Trophoblast cell (in vitro differentiated cells and primary cell): ENCODE measurements around the gene ARNT2.

Experiments
- DNase-seq, 2 donors: peaks; one replicate each; pipeline ENCODE4 v3.0.0-alpha.2; 2016
- H2AFZ ChIP-seq: 2 replicates; pipeline ENCODE4 v1.6.1; 2013; ENCODE audit warnings: low read length, moderate library complexity, mild to moderate bottlenecking; ENCODE audit not compliant: insufficient read depth, poor library complexity
- H2AK5ac ChIP-seq: 2 replicates; pipeline ENCODE4 v1.6.1; 2013; ENCODE audit warnings: mild to moderate bottlenecking, low read length
- H2BK120ac ChIP-seq: 2 replicates; pipeline ENCODE4 v1.6.1; 2013; ENCODE audit warnings: low read length, mild to moderate bottlenecking, moderate library complexity; ENCODE audit not compliant: insufficient read depth, poor library complexity
- H2BK12ac ChIP-seq: 2 replicates; pipeline ENCODE4 v1.6.1; 2013; ENCODE audit warnings: mild to moderate bottlenecking, low read length, moderate library complexity
- H2BK5ac ChIP-seq: 2 replicates; pipeline ENCODE4 v1.6.1; 2013; ENCODE audit warnings: low read length, low read depth, moderate library complexity, mild to moderate bottlenecking; ENCODE audit not compliant: poor library complexity
- H3K14ac ChIP-seq: 2 replicates; pipeline ENCODE4 v1.6.1; 2013; ENCODE audit warnings: mild to moderate bottlenecking, low read length
- H3K18ac ChIP-seq: 2 replicates; pipeline ENCODE4 v1.6.1; 2013; ENCODE audit warnings: mild to moderate bottlenecking, low read length
- H3K23ac ChIP-seq: 2 replicates; pipeline ENCODE4 v1.6.1; 2013; ENCODE audit warnings: low read length
- H3K27ac ChIP-seq: 2 replicates; pipeline ENCODE4 v1.5.1; 2013; ENCODE audit warnings: low read depth, mild to moderate bottlenecking, inconsistent platforms, low read length, moderate library complexity
- H3K27me3 ChIP-seq: 2 replicates; pipeline ENCODE4 v1.6.1; 2013; ENCODE audit warnings: inconsistent platforms, mild to moderate bottlenecking, low read length, moderate library complexity; ENCODE audit not compliant: insufficient read depth
- H3K36me3 ChIP-seq, 2 experiments: 1 replicate in 1 of 2; 2 replicates in 1 of 2; pipeline ENCODE4 v1.6.1; 2013; ENCODE audit warnings: low read length in 2 of 2, mild to moderate bottlenecking in 2 of 2, moderate library complexity in 1 of 2; ENCODE audit not compliant: insufficient read depth in 2 of 2, control insufficient read depth in 1 of 2
- H3K4ac ChIP-seq: 2 replicates; pipeline ENCODE4 v1.6.1; 2013; ENCODE audit warnings: low read depth, mild to moderate bottlenecking, low read length, moderate library complexity
- H3K4me1 ChIP-seq, 2 experiments: 1 replicate in 1 of 2; 2 replicates in 1 of 2; pipeline ENCODE4 v1.6.1; 2013; ENCODE audit warnings: low read length in 2 of 2, mild to moderate bottlenecking in 2 of 2, moderate library complexity in 1 of 2; ENCODE audit not compliant: insufficient read depth in 2 of 2, control insufficient read depth in 1 of 2
- H3K4me2 ChIP-seq: 2 replicates; pipeline ENCODE4 v1.6.1; 2013; ENCODE audit warnings: inconsistent platforms, mild to moderate bottlenecking, low read length, moderate library complexity
- H3K4me3 ChIP-seq: 2 replicates; pipeline ENCODE4 v1.5.1; 2013; ENCODE audit warnings: mild to moderate bottlenecking, low read depth, low read length, inconsistent platforms
- H3K79me1 ChIP-seq: one replicate; pipeline ENCODE4 v1.6.1; 2013; ENCODE audit warnings: low read length
- H3K79me2 ChIP-seq: 2 replicates; pipeline ENCODE4 v1.6.1; 2013; ENCODE audit warnings: low read length, mild to moderate bottlenecking; ENCODE audit not compliant: control insufficient read depth, insufficient read depth, poor library complexity
- H3K9ac ChIP-seq: 2 replicates; pipeline ENCODE4 v1.6.1; 2013; ENCODE audit warnings: mild to moderate bottlenecking, low read length
- H3K9me3 ChIP-seq: 2 replicates; pipeline ENCODE4 v1.6.1; 2013; ENCODE audit warnings: low read depth, mild to moderate bottlenecking, control low read depth, inconsistent platforms, low read length; ENCODE audit not compliant: insufficient read depth
- H4K12ac ChIP-seq: 2 replicates; pipeline ENCODE4 v1.6.1; 2013; ENCODE audit warnings: low read depth, mild to moderate bottlenecking, low read length, moderate library complexity
- H4K8ac ChIP-seq: 2 replicates; pipeline ENCODE4 v1.6.1; 2013; ENCODE audit warnings: low read depth, mild to moderate bottlenecking, low read length, moderate library complexity
- H4K91ac ChIP-seq: one replicate; pipeline ENCODE4 v1.6.1; 2013; ENCODE audit warnings: low read depth, mild to moderate bottlenecking, low read length, moderate library complexity
- WGBS: extraction: QIAGEN DNeasy Blood & Tissue Kit; methylation state at CpG from one replicate; pipeline ENCODE4 v1.1.7; 2013; ENCODE audit warnings: missing lambda C conversion rate; ENCODE audit not compliant: insufficient read length, insufficient coverage; ENCODE audit errors: extremely low coverage; 5-methylcytosine and 5-hydroxymethylcytosine counted together

The ARNT2 gene

DNA sequence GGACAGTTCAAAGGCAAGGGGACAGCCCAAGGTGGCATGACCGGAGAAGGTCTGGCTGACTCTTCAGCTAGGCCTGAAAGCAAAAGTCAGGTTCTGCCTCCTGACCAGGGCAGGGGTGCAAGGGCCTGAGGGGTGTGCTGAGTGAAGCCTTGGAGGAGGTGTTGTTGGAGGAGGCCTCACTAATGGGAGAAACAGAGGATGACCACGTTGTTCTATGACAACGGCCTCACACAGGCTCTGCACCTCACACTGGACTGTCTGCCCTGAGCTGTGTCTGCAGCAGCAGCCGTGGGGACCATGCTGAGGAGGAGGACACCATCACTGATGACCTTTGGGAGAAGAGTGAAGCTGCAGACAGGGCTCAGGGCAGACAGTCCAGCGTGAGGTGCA, 174.0 kb downstream of the ARNT2 start:
- H3K27ac ChIP-seq: no peak overlapping the region
- no peak overlapping the region for H2AK5ac ChIP-seq
- H3K79me2 ChIP-seq: no peaks in the 10 kb centered on the region
- H2AFZ ChIP-seq: no peak overlapping the region
- H3K4me2 ChIP-seq: no peak overlapping the region
- H3K4ac ChIP-seq: no peak overlapping the region
- DNase-seq: no peak
- no peak overlapping the region for H3K23ac ChIP-seq
- WGBS: no CpG with 5 or more reads among the region's 5 CpGs
- H3K27me3 ChIP-seq: no peaks in the 10 kb centered on the region
- H3K36me3 ChIP-seq: no peaks in the 10 kb centered on the region
- H3K9me3 ChIP-seq: no peaks in the 10 kb centered on the region
- H3K4me1 ChIP-seq: peaks cover 8 to 11% of the 10 kb centered on the region in 2 experiments
- no peak overlapping the region for H3K18ac ChIP-seq
- no peak overlapping the region for H3K14ac ChIP-seq
- H3K9ac ChIP-seq: no peak overlapping the region
- H3K4me3 ChIP-seq: no peak overlapping the region
- no peak overlapping the region for H4K91ac ChIP-seq
- H4K8ac ChIP-seq: no peak overlapping the region
- H2BK5ac ChIP-seq: no peak overlapping the region
- no peak overlapping the region for H2BK12ac ChIP-seq
- H2BK120ac ChIP-seq: no peak overlapping the region
- no peak overlapping the region for H4K12ac ChIP-seq
- H3K79me1 ChIP-seq: no peaks in the 10 kb centered on the region

DNA sequence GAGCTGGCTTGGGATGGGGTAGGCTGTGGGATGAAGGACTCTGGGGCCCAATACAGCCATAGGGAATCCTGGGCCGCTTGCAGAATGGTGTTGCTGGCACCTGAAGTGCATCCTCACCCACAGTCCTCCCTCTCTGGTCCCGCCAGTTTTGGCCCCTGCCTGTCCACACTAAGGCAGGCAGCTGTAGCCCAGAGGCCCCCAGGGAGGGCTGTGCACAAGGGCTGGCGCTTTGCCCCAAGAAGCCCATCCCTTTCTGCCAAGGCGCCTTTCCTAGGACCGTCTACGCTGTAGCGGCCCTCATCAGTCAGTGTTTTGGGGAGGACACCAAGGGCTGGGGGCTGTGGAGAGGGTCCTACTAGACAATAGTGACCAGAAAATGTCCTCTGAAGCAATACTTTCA, 174.7 kb downstream of the ARNT2 start:
- H3K9ac ChIP-seq: no peak overlapping the region
- H3K14ac ChIP-seq: no peak overlapping the region
- no peak overlapping the region for H4K91ac ChIP-seq
- H3K9me3 ChIP-seq: no peaks in the 10 kb centered on the region
- no peak overlapping the region for H2BK120ac ChIP-seq
- H3K4me1 ChIP-seq: peaks cover 8 to 11% of the 10 kb centered on the region in 2 experiments
- H3K36me3 ChIP-seq: no peaks in the 10 kb centered on the region
- H4K12ac ChIP-seq: no peak overlapping the region
- H3K4me3 ChIP-seq: no peak overlapping the region
- H3K79me2 ChIP-seq: no peaks in the 10 kb centered on the region
- no CpG with 5 or more reads among the region's 7 CpGs for WGBS
- no peak overlapping the region for H3K4ac ChIP-seq
- DNase-seq: no peak
- no peak overlapping the region for H3K18ac ChIP-seq
- no peak overlapping the region for H3K23ac ChIP-seq
- no peaks in the 10 kb centered on the region for H3K27me3 ChIP-seq
- no peak overlapping the region for H2BK5ac ChIP-seq
- no peak overlapping the region for H2BK12ac ChIP-seq
- H4K8ac ChIP-seq: no peak overlapping the region
- H3K79me1 ChIP-seq: no peaks in the 10 kb centered on the region
- no peak overlapping the region for H2AK5ac ChIP-seq
- no peak overlapping the region for H3K27ac ChIP-seq
- H2AFZ ChIP-seq: no peak overlapping the region
- H3K4me2 ChIP-seq: no peak overlapping the region

DNA sequence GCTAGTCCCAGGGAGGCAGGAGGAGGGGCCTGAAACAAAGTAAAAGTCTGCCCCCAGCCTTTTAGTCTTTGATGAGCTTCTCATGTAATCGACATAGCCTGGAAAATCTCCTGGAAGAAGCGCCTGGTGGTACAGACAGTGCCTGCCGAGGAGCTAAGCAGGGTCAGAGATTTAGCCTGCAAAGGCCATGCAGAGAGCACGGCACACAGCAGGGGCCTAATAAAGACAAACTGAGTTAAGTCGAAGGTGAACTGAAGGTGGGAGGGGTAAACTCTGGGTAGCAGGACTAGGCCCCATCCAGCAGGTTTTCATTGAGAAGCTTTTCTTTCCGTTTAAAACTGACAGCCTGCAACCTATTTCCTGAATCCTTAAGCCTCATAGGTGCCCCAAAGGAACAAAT, 175.4 kb downstream of the ARNT2 start:
- no peak overlapping the region for H2BK5ac ChIP-seq
- H3K4me1 ChIP-seq: peaks cover 8 to 11% of the 10 kb centered on the region in 2 experiments
- H3K9me3 ChIP-seq: no peaks in the 10 kb centered on the region
- no peaks in the 10 kb centered on the region for H3K79me1 ChIP-seq
- no peak overlapping the region for H3K23ac ChIP-seq
- no peaks in the 10 kb centered on the region for H3K27me3 ChIP-seq
- H3K4ac ChIP-seq: no peak overlapping the region
- no peak for DNase-seq
- no peak overlapping the region for H2BK120ac ChIP-seq
- no peak overlapping the region for H2BK12ac ChIP-seq
- H3K27ac ChIP-seq: no peak overlapping the region
- WGBS: no CpG with 5 or more reads among the region's 6 CpGs
- no peak overlapping the region for H2AK5ac ChIP-seq
- H4K8ac ChIP-seq: no peak overlapping the region
- H3K18ac ChIP-seq: no peak overlapping the region
- H2AFZ ChIP-seq: no peak overlapping the region
- H3K14ac ChIP-seq: no peak overlapping the region
- no peak overlapping the region for H3K4me3 ChIP-seq
- no peak overlapping the region for H4K12ac ChIP-seq
- no peaks in the 10 kb centered on the region for H3K79me2 ChIP-seq
- no peak overlapping the region for H3K9ac ChIP-seq
- no peak overlapping the region for H3K4me2 ChIP-seq
- no peak overlapping the region for H4K91ac ChIP-seq
- H3K36me3 ChIP-seq: no peaks in the 10 kb centered on the region

DNA sequence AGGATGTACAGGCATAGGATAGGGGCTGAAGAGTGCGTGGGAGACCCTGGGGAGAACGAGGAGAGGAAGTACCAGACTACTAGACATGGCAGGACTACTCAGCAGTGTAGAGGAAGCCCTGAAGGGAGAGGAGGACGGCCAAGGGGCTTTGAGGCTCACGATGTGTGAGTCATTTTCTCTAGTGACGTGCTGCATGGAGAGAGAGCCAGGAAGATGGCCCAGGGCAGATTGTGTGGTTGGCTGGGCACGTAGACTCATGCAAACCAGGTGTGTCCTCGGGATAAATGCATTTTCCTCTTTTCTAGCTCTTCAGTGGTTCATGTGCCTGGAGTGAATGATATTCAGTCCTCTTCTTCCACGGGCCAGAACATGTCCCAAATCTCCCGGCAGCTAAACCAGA, 175.9 kb downstream of the ARNT2 start:
- no peak overlapping the region for H3K14ac ChIP-seq

More for the DNA sequence above, 175.9 kb downstream of the ARNT2 start:
- H3K36me3 ChIP-seq: no peaks in the 10 kb centered on the region
- no peak overlapping the region for H4K8ac ChIP-seq
- DNase-seq: peak; percentile 94
- no peak overlapping the region for H3K4ac ChIP-seq
- no peak overlapping the region for H2AK5ac ChIP-seq
- no peak overlapping the region for H3K4me2 ChIP-seq
- no peaks in the 10 kb centered on the region for H3K9me3 ChIP-seq
- H3K79me1 ChIP-seq: no peaks in the 10 kb centered on the region
- no peak overlapping the region for H3K27ac ChIP-seq
- no peak overlapping the region for H3K23ac ChIP-seq
- H3K18ac ChIP-seq: no peak overlapping the region
- no peaks in the 10 kb centered on the region for H3K27me3 ChIP-seq
- H4K91ac ChIP-seq: peak overlapping the region; percentile 23
- no peak overlapping the region for H2AFZ ChIP-seq
- H2BK12ac ChIP-seq: no peak overlapping the region
- H3K9ac ChIP-seq: no peak overlapping the region
- H2BK5ac ChIP-seq: no peak overlapping the region
- peaks cover 8 to 9% of the 10 kb centered on the region in 2 experiments for H3K4me1 ChIP-seq
- no peaks in the 10 kb centered on the region for H3K79me2 ChIP-seq
- no peak overlapping the region for H4K12ac ChIP-seq
- no peak overlapping the region for H2BK120ac ChIP-seq
- WGBS: no CpG with 5 or more reads among the region's 9 CpGs
- no peak overlapping the region for H3K4me3 ChIP-seq
